Urinary bladder (tissue), 4 donors: ENCODE results near the gene ARPC4. TPM values are rescaled to one million over a fixed set of nuclear protein-coding genes. Genes with fewer than 3 reads are reported as not detected.
"Not testable (repeated sequence)": the region's sequence is repeated elsewhere in the genome, so short reads cannot be mapped to it uniquely, and the experiment has no call there.

ENCODE experiments used
- DNase-seq: peaks from one replicate; pipeline ENCODE4 v3.0.0-alpha.2; 2015; ENCODE audit errors: extremely low spot score
- H3K27ac ChIP-seq: one replicate; pipeline ENCODE4 v1.5.1; 2013; ENCODE audit warnings: low read depth, mild to moderate bottlenecking, moderate library complexity
- H3K36me3 ChIP-seq: one replicate; pipeline ENCODE4 v1.6.1; 2013; ENCODE audit warnings: mild to moderate bottlenecking, moderate library complexity; ENCODE audit not compliant: insufficient read depth
- H3K4me1 ChIP-seq: one replicate; pipeline ENCODE4 v1.6.1; 2013; ENCODE audit warnings: mild to moderate bottlenecking, moderate library complexity; ENCODE audit not compliant: insufficient read depth
- H3K4me3 ChIP-seq: one replicate; pipeline ENCODE4 v1.5.1; 2013; ENCODE audit warnings: low read depth, low read length
- WGBS: extraction: QIAGEN DNeasy Blood & Tissue Kit; methylation state at CpG from one replicate; pipeline ENCODE4 v1.1.7; 2013; 5-methylcytosine and 5-hydroxymethylcytosine counted together
- polyA plus RNA-seq: library from polyadenylated mRNA; stranded (reverse); fragments of 200-250 nt; gene quantifications from one replicate; pipeline ENCODE4 v1.2.3, GENCODE V29; 2013
- total RNA-seq: library from RNA; depleted of rRNA; stranded (reverse); fragments of >200 nt; gene quantifications from one replicate; pipeline ENCODE4 v1.2.3, GENCODE V29; 2014
- donor health status: healthy with polysubstance abuse.
- donor health status: healthy.

The ARPC4 gene
- total and polyA plus RNA-seq, 2 donors: 75.6 to 128 TPM

DNA sequence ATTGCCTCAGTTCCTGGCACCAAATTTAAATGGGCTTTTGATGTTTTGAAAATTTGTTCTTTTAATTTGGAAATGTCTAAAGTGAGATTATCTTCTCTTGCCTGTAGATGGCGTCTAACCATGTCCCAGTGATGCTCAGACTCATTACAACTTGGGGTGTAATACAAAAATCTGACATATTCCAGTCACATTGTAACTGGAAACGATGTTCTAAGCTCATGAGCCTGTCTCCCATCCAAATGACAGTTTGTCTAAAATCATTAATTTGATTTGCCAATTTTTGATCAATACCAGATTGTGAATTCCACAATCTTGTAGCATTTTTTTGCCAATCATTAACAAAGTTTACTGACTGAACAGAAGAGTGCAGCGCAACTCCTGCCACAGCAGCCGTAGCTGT is 56.0 kb downstream of the ARPC4 start:
- not testable (repeated sequence) for H3K27ac ChIP-seq, DNase-seq, H3K4me1 ChIP-seq, H3K4me3 ChIP-seq, H3K36me3 ChIP-seq
- WGBS: 41% methylated on average over 4 of the region's 4 CpGs

DNA sequence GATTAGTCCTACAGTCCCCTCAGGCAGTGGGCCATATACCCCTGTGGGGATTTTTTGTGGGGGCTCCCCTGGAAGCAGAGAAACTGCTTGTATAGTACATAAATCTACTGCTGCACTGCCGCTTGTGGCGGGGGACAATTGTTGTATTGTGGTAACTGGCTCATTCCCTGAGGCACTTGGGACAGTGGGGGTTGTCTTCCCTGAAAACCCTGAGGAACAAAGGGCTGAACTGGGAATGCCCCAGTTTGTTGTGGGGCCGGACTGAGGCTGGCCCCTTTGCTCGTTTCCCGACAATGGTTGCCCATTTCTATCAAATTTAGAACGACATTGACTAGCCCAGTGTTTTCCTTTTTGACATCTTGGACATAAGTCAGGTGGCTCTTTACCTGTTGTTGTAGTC is 58.5 kb downstream of the ARPC4 start:
- 78% methylated on average over 6 of the region's 6 CpGs for WGBS
- H3K27ac ChIP-seq, H3K4me1 ChIP-seq, H3K4me3 ChIP-seq, DNase-seq, H3K36me3 ChIP-seq: not testable (repeated sequence)

DNA sequence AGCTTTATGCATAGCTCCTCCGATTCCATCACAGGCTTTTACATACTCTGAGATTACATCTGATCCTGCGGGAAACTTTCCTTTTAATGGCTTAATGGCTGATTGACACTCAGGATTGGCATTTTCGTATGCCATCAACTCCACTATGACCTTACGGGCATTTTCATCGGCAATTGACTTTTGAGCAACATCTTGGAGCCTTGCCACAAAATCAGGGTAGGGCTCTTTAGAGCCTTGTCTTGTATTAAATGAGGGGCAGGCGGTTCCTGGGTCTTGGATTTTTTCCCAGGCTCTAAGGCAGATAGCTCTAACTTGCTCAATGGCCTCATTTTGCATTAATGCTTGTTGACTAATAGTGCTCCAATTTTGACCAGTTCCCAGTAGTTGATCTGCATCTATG is 59.0 kb downstream of the ARPC4 start:
- not testable (repeated sequence) for H3K36me3 ChIP-seq, H3K27ac ChIP-seq, H3K4me1 ChIP-seq, H3K4me3 ChIP-seq, DNase-seq
- whole genome bisulfite sequencing: 64% methylated on average over 6 of the region's 6 CpGs

DNA sequence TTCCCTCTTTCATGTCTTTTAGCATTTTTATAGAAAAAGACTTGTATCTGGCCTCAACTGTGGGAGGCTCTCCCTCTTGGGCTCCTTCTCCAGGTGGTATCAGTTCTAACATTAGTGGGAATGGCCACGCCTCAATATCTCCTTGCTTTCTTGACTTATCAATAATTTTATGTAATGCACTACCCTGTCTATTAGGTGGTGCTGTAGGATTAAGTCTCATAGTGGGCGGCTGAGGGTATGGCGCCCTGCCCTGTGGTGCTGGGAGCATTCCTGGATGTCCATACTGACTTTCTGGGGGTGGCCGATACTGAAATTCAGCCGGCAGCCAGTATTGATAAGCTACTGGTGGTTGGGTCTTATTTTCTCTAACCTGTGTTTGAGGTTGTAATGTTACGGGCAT is 59.6 kb downstream of the ARPC4 start:
- DNase-seq: no peak
- H3K4me3 ChIP-seq: no peak overlapping the region
- WGBS: 92% methylated on average over 6 of the region's 6 CpGs
- no peaks in the 10 kb centered on the region for H3K4me1 ChIP-seq
- no peak overlapping the region for H3K27ac ChIP-seq
- no peaks in the 10 kb centered on the region for H3K36me3 ChIP-seq

DNA sequence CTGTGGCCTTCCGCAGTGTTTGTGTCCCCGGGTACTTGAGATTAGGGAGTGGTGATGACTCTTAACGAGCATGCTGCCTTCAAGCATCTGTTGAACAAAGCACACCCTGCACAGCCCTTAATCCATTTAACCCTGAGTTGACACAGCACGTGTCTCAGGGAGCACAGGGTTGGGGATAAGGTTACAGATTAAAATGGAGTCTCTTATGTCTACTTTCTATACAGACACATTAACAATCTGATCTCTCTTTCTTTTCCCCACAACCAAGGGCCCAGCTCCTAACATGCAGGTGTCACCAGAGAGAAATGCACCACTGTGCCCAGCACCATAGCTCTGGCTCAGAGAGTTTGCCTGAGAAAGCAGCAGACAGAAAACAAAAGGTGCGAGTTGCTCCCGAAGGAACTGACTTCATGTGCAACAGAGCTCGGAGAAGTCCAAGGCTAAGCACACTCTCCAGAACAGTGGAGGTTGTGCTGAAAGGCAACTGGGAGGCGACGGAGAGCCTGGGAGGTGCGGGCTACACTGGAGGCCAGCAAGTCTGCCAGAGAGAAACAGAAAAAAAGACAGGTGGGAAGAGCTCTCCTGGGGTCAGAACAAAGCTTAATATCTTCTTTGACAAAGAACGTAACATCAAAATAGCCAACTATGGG is 61.5 kb downstream of the ARPC4 start:
- not testable (repeated sequence) for H3K36me3 ChIP-seq, H3K4me1 ChIP-seq, DNase-seq, H3K4me3 ChIP-seq, H3K27ac ChIP-seq
- 69% methylated on average over 11 of the region's 11 CpGs for WGBS

DNA sequence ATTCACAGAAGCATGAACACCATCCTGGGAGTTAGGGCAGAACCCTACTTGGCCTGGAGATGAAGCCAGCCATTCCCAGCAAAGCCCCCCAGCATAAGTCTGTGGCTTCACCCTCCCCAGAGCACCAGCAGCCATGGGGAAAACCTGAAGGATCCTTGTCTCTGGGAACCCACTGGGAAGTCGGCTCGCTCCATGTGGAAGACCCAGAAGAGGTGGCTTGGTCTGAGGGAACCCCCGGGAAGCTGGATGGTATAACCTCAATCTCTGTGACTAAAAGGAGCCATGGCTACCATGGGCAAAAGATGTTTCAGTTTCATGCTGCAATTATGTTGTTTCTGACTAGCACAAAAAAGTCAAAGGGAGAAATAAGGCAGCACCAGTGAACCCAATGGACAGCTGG is 62.7 kb downstream of the ARPC4 start:
- H3K4me1 ChIP-seq: no peaks in the 10 kb centered on the region
- no peak overlapping the region for H3K4me3 ChIP-seq
- no peak overlapping the region for H3K27ac ChIP-seq
- 98% methylated on average over 3 of the region's 3 CpGs for WGBS
- DNase-seq: no peak
- no peaks in the 10 kb centered on the region for H3K36me3 ChIP-seq

Other genes with a start within 250 kb of the ARPC4 start
- gene LHFPL4, start 239.3 kb upstream of the ARPC4 start, total RNA-seq: 0.58 TPM
- 0.09 TPM for gene LHFPL4, start 239.3 kb upstream of the ARPC4 start, polyA plus RNA-seq
- gene MTMR14, start 143.6 kb upstream of the ARPC4 start, total RNA-seq: 15.5 TPM
- gene MTMR14, start 143.6 kb upstream of the ARPC4 start, polyA plus RNA-seq: 22.7 TPM
- gene CPNE9, start 89.2 kb upstream of the ARPC4 start, total RNA-seq: not detected
- gene CPNE9, start 89.2 kb upstream of the ARPC4 start, polyA plus RNA-seq: 0.18 TPM
- 11.0 TPM for gene BRPF1, start 61.3 kb upstream of the ARPC4 start, total RNA-seq
- gene BRPF1, start 61.3 kb upstream of the ARPC4 start, polyA plus RNA-seq: 13.8 TPM
- gene OGG1, start 43.1 kb upstream of the ARPC4 start, total RNA-seq: 32.1 TPM
- 23.7 TPM for gene OGG1, start 43.1 kb upstream of the ARPC4 start, polyA plus RNA-seq
- 28.7 TPM for gene CAMK1, start 23.1 kb upstream of the ARPC4 start, total RNA-seq
- 42.2 TPM for gene CAMK1, start 23.1 kb upstream of the ARPC4 start, polyA plus RNA-seq
- 33.2 TPM for gene TADA3, start 609 bp upstream of the ARPC4 start, total RNA-seq
- 67.9 TPM for gene TADA3, start 609 bp upstream of the ARPC4 start, polyA plus RNA-seq
- gene TTLL3, start 17.2 kb downstream of the ARPC4 start, total RNA-seq: 63.3 TPM
- gene TTLL3, start 17.2 kb downstream of the ARPC4 start, polyA plus RNA-seq: 36.2 TPM
- gene RPUSD3, start 50.9 kb downstream of the ARPC4 start, total RNA-seq: 14.4 TPM
- gene RPUSD3, start 50.9 kb downstream of the ARPC4 start, polyA plus RNA-seq: 39.6 TPM
- not detected for gene CIDEC, start 87.2 kb downstream of the ARPC4 start, total RNA-seq
- gene CIDEC, start 87.2 kb downstream of the ARPC4 start, polyA plus RNA-seq: 49.2 TPM
- gene JAGN1, start 97.5 kb downstream of the ARPC4 start, total RNA-seq: 12.2 TPM
- 44.3 TPM for gene JAGN1, start 97.5 kb downstream of the ARPC4 start, polyA plus RNA-seq
- gene IL17RE, start 109.8 kb downstream of the ARPC4 start, total RNA-seq: 1.2 TPM
- gene IL17RE, start 109.8 kb downstream of the ARPC4 start, polyA plus RNA-seq: 4.3 TPM
- 24.7 TPM for gene IL17RC, start 124.0 kb downstream of the ARPC4 start, total RNA-seq
- gene IL17RC, start 124.0 kb downstream of the ARPC4 start, polyA plus RNA-seq: 72.5 TPM
- gene CRELD1, start 140.8 kb downstream of the ARPC4 start, total RNA-seq: 22.9 TPM
- 72.3 TPM for gene CRELD1, start 140.8 kb downstream of the ARPC4 start, polyA plus RNA-seq
- gene PRRT3, start 159.3 kb downstream of the ARPC4 start, total RNA-seq: 0.95 TPM
- 2.8 TPM for gene PRRT3, start 159.3 kb downstream of the ARPC4 start, polyA plus RNA-seq
- 45.2 TPM for gene EMC3, start 193.8 kb downstream of the ARPC4 start, total RNA-seq
- 117 TPM for gene EMC3, start 193.8 kb downstream of the ARPC4 start, polyA plus RNA-seq
- gene FANCD2, start 233.4 kb downstream of the ARPC4 start, total RNA-seq: 12.1 TPM
- gene FANCD2, start 233.4 kb downstream of the ARPC4 start, polyA plus RNA-seq: 1.7 TPM